Hepatocyte (in vitro differentiated cells): ENCODE data around the gene SP8.

Source experiments
- CTCF ChIP-seq: fragments of 200-600 bp; sonication (generic); IDR thresholded peaks from 2 replicates; pipeline ENCODE4 v1.5.1; 2016; ENCODE audit warnings: antibody characterized with exemption, mild to moderate bottlenecking; ENCODE audit not compliant: poor library complexity
- EZH2 ChIP-seq: fragments of 200-600 bp; sonication (generic); IDR thresholded peaks from 2 replicates; pipeline ENCODE4 v1.6.1; 2016; ENCODE audit warnings: antibody characterized with exemption, mild to moderate bottlenecking, borderline replicate concordance
- EZH2phosphoT487 ChIP-seq: fragments of 200-600 bp; sonication (generic); IDR thresholded peaks from one replicate; pipeline ENCODE4 v1.6.1; 2018; ENCODE audit warnings: antibody characterized with exemption, mild to moderate bottlenecking, low read depth, moderate library complexity; ENCODE audit not compliant: unreplicated experiment, severe bottlenecking

DNA sequence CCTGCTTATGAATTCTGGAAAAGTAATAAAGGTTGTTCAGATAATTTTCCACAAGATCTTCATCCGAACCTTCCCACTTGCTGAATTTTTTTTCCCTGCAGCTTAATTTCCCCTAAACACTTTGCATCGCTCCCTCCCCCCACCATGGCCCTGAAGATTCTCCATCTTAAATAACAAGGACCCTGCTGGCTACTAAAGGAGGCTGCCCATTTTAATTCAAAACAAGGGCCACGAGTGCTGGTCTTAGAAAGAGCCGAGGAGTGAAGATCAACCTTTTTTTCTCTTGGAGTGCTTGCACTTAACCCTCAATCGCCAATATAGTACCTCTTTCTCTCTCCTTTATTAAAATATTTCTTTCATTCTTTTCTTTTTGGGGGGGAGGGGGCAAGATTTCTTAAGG is 9.2 kb upstream of the SP8 start:
- TF ChIP-seq CTCF (no peak), EZH2 (no peak), EZH2phosphoT487 (no peak)
